ENCODE measurements around the gene MIOX. TPM values are rescaled to one million over a fixed set of nuclear protein-coding genes. Genes with fewer than 3 reads are reported as not detected.

The MIOX gene
- total and polyA plus RNA-seq, 2 of the 13 experiments (the other 11 are each of a cell fraction or from before 2014, with no cell fraction given), result 1.5 to 2.9 TPM

GRCh38 chr22:50479721-50480120 is 6.9 kb upstream of the MIOX start:
- BruUV-seq (replicated peaks), result no TSS peak
- intact Hi-C loops (cut with micrococcal nuclease; ENCODE audit: unreplicated experiment) (no loop called here), in situ Hi-C loops (cut with HindIII; ENCODE audit: extremely low pct_ligation_motif_present, low pct_unique_long_range_greater_than_20kb) (no loop called here)
- H3K9me3 ChIP-seq (ENCODE audit: low read length), result no peaks in the 10 kb centered on the region
- no peak for FAIRE-seq
- H3K36me3 ChIP-seq (replicated peaks in 1 of 2; ENCODE audit: control insufficient read depth in 1 of 2, insufficient read depth in 2 of 2, low read length in 2 of 2), result no peaks in the 10 kb centered on the region
- ChIA-PET POLR2A (interaction anchor here (0.9 to 1.4 kb wide), 3 partner anchors 28 to 162 kb away, joined by 3 to 4 read pairs (median 3); partner anchors contain the start of genes LMF2, NCAPH2 and SCO2), CTCF (ENCODE audit: low intra/inter-chr PET ratio, low total read pairs) (no interaction called here)
- H4K20me1 ChIP-seq (ENCODE audit: insufficient read depth, low read length), result no peaks in the 10 kb centered on the region; the same call in 1 of the 2 replicates
- H3K79me2 ChIP-seq (ENCODE audit: insufficient read depth, low read length), result no peaks in the 10 kb centered on the region
- no peak for DNase-seq (ENCODE audit: low spot score)
- H3K27me3 ChIP-seq (ENCODE audit: control insufficient read depth in 1 of 2, insufficient read depth in 2 of 2, low read length in 2 of 2), result peaks cover 0 to 4% of the 10 kb centered on the region in 2 experiments; a peak in 1 of 5 replicates
- no peak overlapping the region for H3K9ac ChIP-seq (ENCODE audit: insufficient read depth, low read depth, low read length)
- H3K4me2 ChIP-seq (ENCODE audit: low read depth, low read length), result no peak overlapping the region
- peaks cover 49% of the 10 kb centered on the region for H3K4me1 ChIP-seq (ENCODE audit: insufficient read depth, low read length)
- H3K27ac ChIP-seq (ENCODE audit: extremely low read length, insufficient read depth, low read length), result no peak overlapping the region
- no peak overlapping the region for H2AFZ ChIP-seq (ENCODE audit: low read length)
- no peak overlapping the region for H3K4me3 ChIP-seq (replicated peaks in 1 of 3; ENCODE audit: insufficient read depth in 1 of 3, low read depth in 2 of 3, low read length in 3 of 3)
- no peak for TF ChIP-seq GABPA (IDR thresholded peaks at IDR 0.05; ENCODE audit: low read depth, low read length)
- no peak for TF ChIP-seq GABPA (CRISPR knock-in tag; IDR thresholded peaks at IDR 0.05; ENCODE audit: low read depth)
- no peak for TF ChIP-seq MXD4 (CRISPR knock-in tag; IDR thresholded peaks at IDR 0.05)
- TF ChIP-seq NR2F2 (IDR thresholded peaks at IDR 0.05; ENCODE audit: borderline replicate concordance, low read depth), result no peak
- no peak for TF ChIP-seq PHF8 (CRISPR knock-in tag; IDR thresholded peaks at IDR 0.05)
- TF ChIP-seq CHCHD3 (CRISPR knock-in tag; IDR thresholded peaks at IDR 0.05), result no peak
- no peak for TF ChIP-seq MYC (CRISPR knock-in tag; IDR thresholded peaks at IDR 0.05; ENCODE audit: borderline replicate concordance)
- no peak for TF ChIP-seq ZBTB33 (CRISPR knock-in tag; IDR thresholded peaks at IDR 0.05)
- no peak for TF ChIP-seq TERF1 (CRISPR knock-in tag; IDR thresholded peaks at IDR 0.05)
- TF ChIP-seq ZEB1 (IDR thresholded peaks at IDR 0.05; ENCODE audit: insufficient replicate concordance, low read depth), result no peak
- no peak for TF ChIP-seq RNF2 (conservative IDR thresholded peaks at IDR 0.05; ENCODE audit: low read depth)
- no peak for TF ChIP-seq MED1 (CRISPR knock-in tag; IDR thresholded peaks at IDR 0.05)
- no peak for TF ChIP-seq ZNF609 (CRISPR knock-in tag; IDR thresholded peaks at IDR 0.05; ENCODE audit: borderline replicate concordance)
- no peak for ATAC-seq
- 62% methylated on average over 11 of the region's 11 CpGs for WGBS (ENCODE audit: low lambda C conversion rate)
